T-helper 1 cell treated with Interleukin-12 subunit alpha and Interleukin-12 subunit beta and Interleukin-4 antibody, amounts not matched to agents 30 μg/mL and 1 μg/mL, for 36 hours (primary cell): Measurements from ENCODE around the gene NRN1L.
A peak's percentile ranks its signal among the peaks of the same experiment; 100 is the strongest.
"Not testable (repeated sequence)": the region's sequence is repeated elsewhere in the genome, so short reads cannot be mapped to it uniquely, and the experiment has no call there.

Experiments
- H3K27ac Mint-ChIP-seq: one replicate; pipeline ENCODE4 v1.8.0; 2021; ENCODE audit warnings: mild to moderate bottlenecking, mixed read lengths
- H3K27me3 Mint-ChIP-seq: one replicate; pipeline ENCODE4 v1.8.0; 2021; ENCODE audit warnings: low read depth, mixed read lengths
- H3K36me3 Mint-ChIP-seq: one replicate; pipeline ENCODE4 v1.8.0; 2021; ENCODE audit warnings: low read depth, mixed read lengths
- H3K4me1 Mint-ChIP-seq: one replicate; pipeline ENCODE4 v1.8.0; 2021; ENCODE audit warnings: low read depth, mixed read lengths
- H3K4me3 Mint-ChIP-seq: one replicate; pipeline ENCODE4 v1.8.0; 2021; ENCODE audit warnings: mild to moderate bottlenecking, moderate library complexity, mixed read lengths
- H3K9me3 Mint-ChIP-seq: one replicate; pipeline ENCODE4 v1.8.0; 2021; ENCODE audit warnings: mixed read lengths

NRN1L gene

GRCh38 chr16:67853670-67854069 is 31.0 kb upstream of the NRN1L start:
- Mint-ChIP-seq H3K27me3 (no peaks in the 10 kb centered on the region), H3K36me3 (peaks cover 3% of the 10 kb centered on the region), H3K27ac (no peak overlapping the region), H3K9me3 (no peaks in the 10 kb centered on the region), H3K4me3 (no peak overlapping the region), H3K4me1 (peaks cover 9% of the 10 kb centered on the region)

GRCh38 chr16:67855789-67856188 is 28.9 kb upstream of the NRN1L start:
- H3K27me3 Mint-ChIP-seq, result no peaks in the 10 kb centered on the region
- no peak overlapping the region for H3K4me3 Mint-ChIP-seq

GRCh38 chr16:67856927-67857546 is 27.6 kb upstream of the NRN1L start:
- Mint-ChIP-seq H3K27ac (no peak overlapping the region), H3K27me3 (no peaks in the 10 kb centered on the region), H3K4me3 (no peak overlapping the region), H3K4me1 (peaks cover 16% of the 10 kb centered on the region), H3K9me3 (no peaks in the 10 kb centered on the region), H3K36me3 (peaks cover 6% of the 10 kb centered on the region)

More at GRCh38 chr16:67855789-67856188, 28.9 kb upstream of the NRN1L start:
- Mint-ChIP-seq H3K4me1 (peaks cover 10% of the 10 kb centered on the region), H3K9me3 (no peaks in the 10 kb centered on the region), H3K36me3 (no peaks in the 10 kb centered on the region), H3K27ac (no peak overlapping the region)

DNA sequence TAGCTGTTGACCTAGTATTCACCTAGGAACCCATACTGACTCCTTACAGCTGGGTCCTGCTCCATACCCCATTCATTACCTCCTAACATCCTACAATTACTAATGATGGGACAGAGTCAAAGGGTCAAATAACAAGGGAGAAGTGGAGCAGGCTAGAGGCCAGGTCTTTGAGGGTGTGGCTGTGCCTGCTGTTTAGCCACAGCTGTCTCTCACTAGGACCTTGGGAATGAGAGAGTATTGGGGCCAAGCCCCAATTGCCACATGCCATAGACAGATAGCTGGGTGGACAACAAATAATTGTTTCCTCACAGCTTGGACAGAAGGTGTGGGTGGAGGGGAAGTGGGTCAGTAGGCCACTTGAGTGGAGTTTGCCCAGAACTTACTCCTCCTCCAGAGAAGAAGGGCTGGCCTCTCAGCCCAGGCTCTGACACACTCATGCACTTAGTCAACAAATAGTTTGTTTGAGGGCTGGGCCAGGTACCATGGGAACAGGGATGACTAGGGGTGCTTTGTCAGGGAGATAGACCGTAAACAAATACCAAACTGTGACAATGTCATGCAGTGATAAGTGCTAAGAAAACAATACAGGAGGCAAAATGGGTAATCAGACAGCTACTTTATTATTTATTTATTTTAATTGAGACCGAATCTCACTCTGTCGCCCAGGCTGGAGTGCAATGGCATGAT is 27.0 kb upstream of the NRN1L start:
- no peaks in the 10 kb centered on the region for H3K9me3 Mint-ChIP-seq
- H3K4me3 Mint-ChIP-seq, result no peak overlapping the region
- peaks cover 16% of the 10 kb centered on the region for H3K4me1 Mint-ChIP-seq
- peaks cover 7% of the 10 kb centered on the region for H3K36me3 Mint-ChIP-seq
- H3K27ac Mint-ChIP-seq, result no peak overlapping the region
- no peaks in the 10 kb centered on the region for H3K27me3 Mint-ChIP-seq

DNA sequence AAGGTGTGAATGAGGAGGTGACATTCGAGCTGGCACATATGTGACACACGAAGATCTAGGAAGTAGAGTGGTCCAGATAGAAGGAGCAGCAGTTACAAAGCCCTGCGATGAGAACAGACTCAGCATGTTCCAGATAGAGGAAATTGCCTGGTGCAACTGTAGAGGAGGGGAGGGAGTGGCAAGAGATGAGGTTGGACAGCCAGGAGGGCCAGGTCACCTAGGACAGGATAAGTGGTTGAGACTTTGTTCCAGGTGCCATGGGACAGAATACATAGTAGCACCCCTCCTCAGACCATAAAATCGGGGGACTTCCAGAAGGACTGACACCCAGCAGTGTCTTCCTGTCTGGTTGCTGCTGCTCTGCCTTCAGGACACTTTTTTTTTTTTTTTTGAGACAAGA is 26.2 kb upstream of the NRN1L start:
- no peaks in the 10 kb centered on the region for H3K27me3 Mint-ChIP-seq
- peak overlapping the region; percentile 6 for H3K27ac Mint-ChIP-seq
- no peaks in the 10 kb centered on the region for H3K9me3 Mint-ChIP-seq
- H3K4me3 Mint-ChIP-seq, result no peak overlapping the region
- H3K36me3 Mint-ChIP-seq, result peaks cover 7% of the 10 kb centered on the region
- peaks cover 16% of the 10 kb centered on the region for H3K4me1 Mint-ChIP-seq

- Mint-ChIP-seq H3K4me1 (peaks cover 17% of the 10 kb centered on the region), H3K27me3 (no peaks in the 10 kb centered on the region), H3K4me3 (no peak overlapping the region), H3K27ac (peak overlapping the region; percentile 41), H3K9me3 (no peaks in the 10 kb centered on the region), H3K36me3 (peaks cover 9% of the 10 kb centered on the region)
Measured at GRCh38 chr16:67860589-67861398, 23.9 kb upstream of the NRN1L start.

DNA sequence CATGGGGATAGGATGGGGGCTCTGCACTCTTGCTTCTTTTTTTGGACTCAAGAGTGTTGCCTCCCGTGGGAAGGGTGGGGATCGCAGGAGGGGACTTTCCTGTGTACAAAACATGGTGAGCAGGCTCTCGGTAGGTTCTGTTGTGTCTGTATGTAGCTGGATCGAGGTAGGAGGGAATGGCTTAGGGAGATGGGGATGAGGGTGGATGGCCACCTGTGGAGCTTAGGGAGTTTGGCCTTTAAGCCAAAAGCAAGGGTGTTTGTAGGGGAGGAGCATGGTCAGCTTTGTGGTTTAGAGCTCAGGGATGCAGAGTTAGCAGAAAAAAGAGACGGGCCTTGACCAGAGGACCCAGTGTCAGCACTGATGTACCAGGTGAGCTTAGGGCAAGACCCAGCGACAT is 22.8 kb upstream of the NRN1L start:
- H3K27ac Mint-ChIP-seq, result no peak overlapping the region
- no peak overlapping the region for H3K4me3 Mint-ChIP-seq
- no peaks in the 10 kb centered on the region for H3K9me3 Mint-ChIP-seq
- H3K27me3 Mint-ChIP-seq, result no peaks in the 10 kb centered on the region
- peaks cover 17% of the 10 kb centered on the region for H3K4me1 Mint-ChIP-seq
- peaks cover 10% of the 10 kb centered on the region for H3K36me3 Mint-ChIP-seq

DNA sequence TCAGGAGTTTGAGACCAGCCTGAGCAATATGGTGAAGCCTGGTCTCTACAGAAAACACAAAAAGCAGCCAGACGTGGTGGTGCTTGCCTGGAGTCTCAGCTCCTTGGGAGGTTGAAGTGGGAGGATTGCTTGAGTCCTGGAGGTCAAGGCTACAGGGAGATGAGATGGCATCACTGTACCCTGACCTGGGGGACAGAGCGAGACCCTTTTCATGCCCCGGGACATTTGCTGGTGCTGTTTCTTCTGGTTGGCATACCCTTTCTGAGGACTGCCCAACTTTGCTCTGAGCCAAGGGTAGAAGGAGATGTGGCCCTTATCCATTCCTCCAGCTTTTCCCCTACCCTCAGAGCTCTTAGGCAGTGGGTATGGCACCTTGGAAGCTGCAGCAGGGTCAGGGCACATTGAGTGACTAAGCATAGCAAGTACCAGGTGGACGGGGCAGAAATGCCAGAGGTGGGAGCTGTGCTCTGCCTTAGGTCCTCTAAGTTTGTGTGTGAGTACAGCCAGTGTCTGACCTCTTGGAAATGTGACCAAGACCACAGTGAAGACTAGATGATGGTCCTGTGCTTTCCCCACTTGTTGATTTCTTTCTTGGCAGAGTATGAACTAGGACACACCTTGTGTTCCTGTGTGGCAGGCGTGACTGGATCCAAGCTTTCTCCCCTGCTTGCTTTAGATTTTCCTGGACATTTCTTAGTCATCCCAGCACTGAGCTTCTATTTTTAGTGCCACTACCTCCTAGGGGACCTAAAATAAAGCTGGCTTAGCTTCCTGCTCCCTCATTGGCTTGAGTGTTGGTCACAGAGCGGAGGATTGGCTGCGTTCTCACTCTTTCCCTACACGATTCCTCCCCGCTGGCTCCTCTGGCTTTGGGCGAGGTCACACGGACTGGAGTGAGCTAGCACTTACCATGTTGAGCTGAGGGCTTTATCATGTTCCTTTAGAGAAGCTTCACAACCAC is 21.8 kb upstream of the NRN1L start:
- no peaks in the 10 kb centered on the region for H3K27me3 Mint-ChIP-seq
- H3K27ac Mint-ChIP-seq, result no peak overlapping the region
- H3K4me3 Mint-ChIP-seq, result no peak overlapping the region
- H3K36me3 Mint-ChIP-seq, result peaks cover 12% of the 10 kb centered on the region
- H3K9me3 Mint-ChIP-seq, result no peaks in the 10 kb centered on the region
- H3K4me1 Mint-ChIP-seq, result peaks cover 11% of the 10 kb centered on the region

DNA sequence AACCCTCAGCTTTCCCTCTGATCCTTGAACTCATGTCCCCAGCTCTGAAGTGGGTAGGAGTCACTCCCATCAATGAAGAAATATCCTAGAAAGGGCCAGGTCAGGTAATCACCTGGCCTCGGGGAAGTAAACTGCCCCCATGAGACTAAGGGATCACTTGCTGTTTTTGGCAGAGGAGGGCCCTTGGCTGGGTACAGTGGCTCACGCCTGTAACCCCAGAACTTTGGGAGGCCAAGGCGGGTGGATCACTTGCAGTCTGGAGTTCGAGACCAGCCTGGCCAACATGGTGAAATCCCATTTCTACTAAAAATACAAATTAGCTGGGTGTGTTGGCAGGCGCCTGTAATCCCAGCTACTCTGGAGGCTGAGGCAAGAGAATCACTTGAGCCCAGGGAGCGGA is 20.6 kb upstream of the NRN1L start:
- H3K27ac Mint-ChIP-seq, H3K4me3 Mint-ChIP-seq, H3K27me3 Mint-ChIP-seq, H3K9me3 Mint-ChIP-seq, H3K4me1 Mint-ChIP-seq: not testable (repeated sequence)
- peaks cover 12% of the 10 kb centered on the region for H3K36me3 Mint-ChIP-seq

GRCh38 chr16:67864594-67864993 is 20.1 kb upstream of the NRN1L start:
- Mint-ChIP-seq H3K4me1 (peaks cover 7% of the 10 kb centered on the region), H3K4me3 (no peak overlapping the region), H3K27me3 (no peaks in the 10 kb centered on the region), H3K27ac (peak overlapping the region; percentile 26), H3K36me3 (peaks cover 12% of the 10 kb centered on the region), H3K9me3 (no peaks in the 10 kb centered on the region)

GRCh38 chr16:67865318-67865717 is 19.4 kb upstream of the NRN1L start:
- peaks cover 13% of the 10 kb centered on the region for H3K36me3 Mint-ChIP-seq
- peak overlapping the region; percentile 41 for H3K27ac Mint-ChIP-seq
- no peak overlapping the region for H3K4me3 Mint-ChIP-seq
- peaks cover 7% of the 10 kb centered on the region for H3K4me1 Mint-ChIP-seq
- H3K27me3 Mint-ChIP-seq, result no peaks in the 10 kb centered on the region
- no peaks in the 10 kb centered on the region for H3K9me3 Mint-ChIP-seq

- Mint-ChIP-seq H3K4me1 (peaks cover 8% of the 10 kb centered on the region), H3K27me3 (no peaks in the 10 kb centered on the region), H3K9me3 (no peaks in the 10 kb centered on the region), H3K36me3 (peaks cover 17% of the 10 kb centered on the region), H3K27ac (no peak overlapping the region), H3K4me3 (no peak overlapping the region)
Measured at GRCh38 chr16:67868290-67868689, 16.4 kb upstream of the NRN1L start.

DNA sequence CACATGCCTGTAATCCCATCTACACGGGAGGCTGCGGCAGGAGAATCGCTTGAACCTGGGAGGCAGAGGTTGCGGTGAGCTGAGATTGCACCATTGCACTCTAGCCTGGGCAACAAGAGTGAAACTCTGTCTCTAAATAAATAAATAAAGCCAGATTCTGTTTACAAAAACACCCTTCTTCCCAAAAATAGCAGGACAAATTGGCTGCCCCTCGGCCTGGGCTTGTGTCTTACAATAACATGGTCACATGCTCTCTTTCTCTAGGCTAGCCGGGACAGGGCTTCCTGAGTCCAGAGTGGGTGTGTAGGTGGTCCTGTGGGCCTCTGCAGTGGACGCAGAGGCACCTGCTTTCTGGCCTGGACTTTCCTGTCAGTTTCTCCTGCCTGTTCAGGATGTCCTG is 15.0 kb upstream of the NRN1L start:
- Mint-ChIP-seq H3K27me3 (no peaks in the 10 kb centered on the region), H3K36me3 (peaks cover 17% of the 10 kb centered on the region), H3K4me1 (peaks cover 16% of the 10 kb centered on the region), H3K9me3 (no peaks in the 10 kb centered on the region), H3K27ac (no peak overlapping the region), H3K4me3 (no peak overlapping the region)

GRCh38 chr16:67871256-67871655 is 13.4 kb upstream of the NRN1L start:
- Mint-ChIP-seq H3K27ac (peak overlapping the region; percentile 45), H3K27me3 (no peaks in the 10 kb centered on the region), H3K4me3 (no peak overlapping the region), H3K4me1 (peaks cover 31% of the 10 kb centered on the region), H3K36me3 (peaks cover 24% of the 10 kb centered on the region), H3K9me3 (no peaks in the 10 kb centered on the region)
